Activated CD4-positive, alpha-beta T cell treated with anti-CD3 and anti-CD28 coated beads for 36 hours (primary cell): ENCODE results near the gene CCDC136. TPM values are rescaled to one million over a fixed set of nuclear protein-coding genes. Genes with fewer than 3 reads are reported as not detected.

Source experiments
- ATAC-seq: fragments of 200-7000 bp; cut with Tn5 transposase; one replicate; pipeline ENCODE4 v1.10.0; 2021; ENCODE audit warnings: mild to moderate bottlenecking, moderate library complexity
- CTCF ChIA-PET: fragments of 350-600 bp; sonication (Branson Sonifier 250); formaldehyde crosslinking; loops from one replicate; lab custom pipeline; 2021; ENCODE audit warnings: antibody characterized with exemption; lab: Charles Lee
- POLR2A ChIA-PET: fragments of 350-600 bp; sonication (Branson Sonifier 250); formaldehyde crosslinking; loops from one replicate; lab custom pipeline; 2021; ENCODE audit warnings: antibody characterized with exemption, inconsistent platforms; lab: Charles Lee
- DNase-seq: peaks from one replicate; pipeline ENCODE4 v3.0.0-alpha.2; 2020
- H3K27ac Mint-ChIP-seq: one replicate; pipeline ENCODE4 v1.8.0; 2021; ENCODE audit warnings: mixed read lengths
- H3K27me3 Mint-ChIP-seq: one replicate; pipeline ENCODE4 v1.8.0; 2021; ENCODE audit warnings: mixed read lengths
- H3K36me3 Mint-ChIP-seq: one replicate; pipeline ENCODE4 v1.8.0; 2021; ENCODE audit warnings: low read depth, mixed read lengths
- H3K4me1 Mint-ChIP-seq: one replicate; pipeline ENCODE4 v1.8.0; 2021; ENCODE audit warnings: mixed read lengths
- H3K4me3 Mint-ChIP-seq: one replicate; pipeline ENCODE4 v1.8.0; 2021; ENCODE audit warnings: mild to moderate bottlenecking, moderate library complexity, mixed read lengths
- H3K9me3 Mint-ChIP-seq: one replicate; pipeline ENCODE4 v1.8.0; 2021; ENCODE audit warnings: low read depth, mixed read lengths
- intact Hi-C, 2 experiments: fragments of 100-400 bp; cut with DNase I in 1 of 2; cut with micrococcal nuclease in 1 of 2; formaldehyde crosslinking; loops; one replicate each; pipeline versions ENCODE4 v1.14.2 to v1.15.1; 2022 to 2024; cut with DNase I, micrococcal nuclease
- total RNA-seq, 2 experiments: library from RNA; stranded (reverse); gene quantifications; one replicate each; pipeline ENCODE4 v1.2.3, GENCODE V29; 2021

The CCDC136 gene
- total RNA-seq, 2 experiments from 2014 or later: 6.9 to 7.7 TPM

- POLR2A ChIA-PET: interaction anchor here (0.7 kb wide), 1 partner anchor 149 kb away, joined by 3 read pairs; no protein-coding TSS in a partner anchor
- Mint-ChIP-seq H3K27ac (no peak overlapping the region), H3K36me3 (peaks cover 8% of the 10 kb centered on the region), H3K9me3 (no peaks in the 10 kb centered on the region), H3K27me3 (peaks cover 2% of the 10 kb centered on the region), H3K4me3 (no peak overlapping the region), H3K4me1 (peaks cover 14% of the 10 kb centered on the region)
- ATAC-seq (no peak), DNase-seq (no peak)
- CTCF ChIA-PET: interaction anchor here (0.6 to 2.1 kb wide), 3 partner anchors 15 to 250 kb away, joined by 3 to 6 read pairs (median 4); no protein-coding TSS in a partner anchor
- intact Hi-C loops: loop anchor here in 1 of 2 experiments (10.0 kb wide), 2 partner anchors 73 to 333 kb away; partner anchors contain the start of gene CCDC136
Measured at GRCh38 chr7:128867842-128868623, 76.3 kb downstream of the CCDC136 start.

- ATAC-seq: no peak
- ChIA-PET POLR2A (no interaction called here), CTCF (interaction anchor here (0.6 to 2.1 kb wide), 7 partner anchors 8 to 414 kb away, joined by 3 to 6 read pairs (median 3); no protein-coding TSS in a partner anchor)
- H3K4me1 Mint-ChIP-seq: peaks cover 12% of the 10 kb centered on the region
- peaks cover 2% of the 10 kb centered on the region for H3K27me3 Mint-ChIP-seq
- H3K36me3 Mint-ChIP-seq: peaks cover 8% of the 10 kb centered on the region
- H3K4me3 Mint-ChIP-seq: peak overlapping the region; percentile 10
- no peak overlapping the region for H3K27ac Mint-ChIP-seq
- H3K9me3 Mint-ChIP-seq: no peaks in the 10 kb centered on the region
- no peak for DNase-seq
- intact Hi-C loops: loop anchor here (1.0 to 10.0 kb wide), 3 partner anchors 74 to 334 kb away; partner anchors contain the start of gene CCDC136 (in 2 of the 2)
Measured at GRCh38 chr7:128868624-128869137, 76.9 kb downstream of the CCDC136 start.

GRCh38 chr7:128869138-128869943, 77.6 kb downstream of the CCDC136 start:
- ChIA-PET POLR2A (no interaction called here), CTCF (interaction anchor here (0.8 to 2.1 kb wide), 8 partner anchors 9 to 413 kb away, joined by 3 to 6 read pairs (median 4); no protein-coding TSS in a partner anchor)
- Mint-ChIP-seq H3K27me3 (peaks cover 2% of the 10 kb centered on the region), H3K36me3 (peaks cover 8% of the 10 kb centered on the region), H3K4me1 (peaks cover 9% of the 10 kb centered on the region), H3K4me3 (peak overlapping the region; percentile 33), H3K9me3 (no peaks in the 10 kb centered on the region), H3K27ac (no peak overlapping the region)
- DNase-seq (peak; percentile 78), ATAC-seq (peak; percentile 92)
- intact Hi-C loops: loop anchor here (1.0 to 10.0 kb wide), 3 partner anchors 75 to 335 kb away; partner anchors contain the start of gene CCDC136 (in 2 of the 2)

- peak; percentile 47 for ATAC-seq
- peak; percentile 48 for DNase-seq
- Mint-ChIP-seq H3K4me1 (peaks cover 9% of the 10 kb centered on the region), H3K36me3 (peaks cover 8% of the 10 kb centered on the region), H3K4me3 (peak overlapping the region; percentile 44), H3K27ac (no peak overlapping the region), H3K27me3 (peaks cover 2% of the 10 kb centered on the region), H3K9me3 (no peaks in the 10 kb centered on the region)
- ChIA-PET CTCF (interaction anchor here (0.7 to 2.1 kb wide), 6 partner anchors 12 to 409 kb away, joined by 3 to 6 read pairs (median 3); no protein-coding TSS in a partner anchor), POLR2A (no interaction called here)
- intact Hi-C loops: loop anchor here (1.0 to 10.0 kb wide), 3 partner anchors 75 to 335 kb away; partner anchors contain the start of gene CCDC136 (in 2 of the 2)
Measured at GRCh38 chr7:128869944-128870285, 78.1 kb downstream of the CCDC136 start.

- H3K4me1 Mint-ChIP-seq: peaks cover 5% of the 10 kb centered on the region
- CTCF ChIA-PET: interaction anchor here (0.6 kb wide), 1 partner anchor 12 kb away, joined by 3 read pairs; no protein-coding TSS in a partner anchor
- H3K9me3 Mint-ChIP-seq: no peaks in the 10 kb centered on the region
- no peaks in the 10 kb centered on the region for H3K36me3 Mint-ChIP-seq
- H3K27ac Mint-ChIP-seq: no peak overlapping the region
- peaks cover 2% of the 10 kb centered on the region for H3K27me3 Mint-ChIP-seq
- H3K4me3 Mint-ChIP-seq: no peak overlapping the region
- ATAC-seq: no peak
- DNase-seq: no peak
- POLR2A ChIA-PET: no interaction called here
- intact Hi-C loops: no loop called here
Measured at GRCh38 chr7:128871050-128871449, 79.3 kb downstream of the CCDC136 start.

Other genes starting within 250 kb of the CCDC136 start
- under 1 TPM; 0.07 TPM for gene GARIN1A, start 119.7 kb upstream of the CCDC136 start, total RNA-seq
- 10 to 100 TPM; 32.9 to 33.8 TPM for gene CALU, start 52.6 kb upstream of the CCDC136 start, total RNA-seq
- gene OPN1SW, start 16.2 kb upstream of the CCDC136 start, total RNA-seq: not detected
- under 1 TPM; 0.09 to 0.18 TPM for gene FLNC, start 38.4 kb downstream of the CCDC136 start, total RNA-seq
- gene ATP6V1F, start 70.9 kb downstream of the CCDC136 start, total RNA-seq: 100 to 1,000 TPM; 109 to 159 TPM
- not detected for gene KCP, start 118.7 kb downstream of the CCDC136 start, total RNA-seq
- gene IRF5, start 146.0 kb downstream of the CCDC136 start, total RNA-seq: 1 to 10 TPM; 7.2 to 8.5 TPM